Stomach (tissue), 4 donors: Measurements from ENCODE around the gene EPDR1.

ENCODE experiments used
- CTCF ChIP-seq, 7 experiments: fragments of 450-650 bp in 4 of 7; fragments of 200-600 bp in 3 of 7; sonication (generic) in 3 of 7; IDR thresholded peaks; one replicate each; pipeline ENCODE4 v1.5.1; 2016 to 2019; ENCODE audit warnings: antibody characterized with exemption in 7 of 7, control low read depth in 2 of 7, mild to moderate bottlenecking in 1 of 7
- EP300 ChIP-seq: sonication (generic); formaldehyde crosslinking; IDR thresholded peaks from one replicate; pipeline ENCODE4 v1.6.1; 2017; ENCODE audit warnings: antibody characterized with exemption
- POLR2A ChIP-seq, 4 donors: fragments of 450-650 bp; IDR thresholded peaks; one replicate each; pipeline ENCODE4 v1.6.1; 2016; ENCODE audit warnings: antibody characterized with exemption in 4 of 4, control low read depth in 2 of 4, mild to moderate bottlenecking in 1 of 4, moderate library complexity in 1 of 4
- POLR2AphosphoS5 ChIP-seq, 3 donors: sonication (generic); formaldehyde crosslinking; IDR thresholded peaks; one replicate each; pipeline ENCODE4 v1.6.1; 2016; ENCODE audit warnings: antibody characterized with exemption in 3 of 3

DNA sequence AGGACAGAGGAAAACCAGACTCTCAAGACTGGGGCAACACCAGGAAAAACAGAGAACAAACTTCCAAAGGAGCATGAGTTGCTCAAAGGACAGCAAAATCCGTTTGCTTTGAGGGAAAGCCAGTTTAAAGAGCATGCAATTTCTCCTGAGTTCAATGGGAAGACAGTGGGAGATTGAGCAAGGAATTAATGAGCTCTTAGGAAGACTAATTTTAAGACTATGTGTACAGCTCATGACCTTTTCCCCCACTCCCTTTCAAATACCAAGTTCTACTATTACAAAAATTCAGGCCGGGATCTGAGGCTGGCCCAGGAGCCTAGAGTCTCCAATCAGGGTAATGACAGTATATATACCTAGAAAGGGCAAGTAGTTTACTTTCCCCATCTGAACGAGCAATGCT, 79.2 kb downstream of the EPDR1 start:
- TF ChIP-seq POLR2AphosphoS5 (IDR thresholded peaks at IDR 0.05) (no peak), EP300 (no peak), POLR2A (IDR thresholded peaks at IDR 0.05) (no peak), CTCF (IDR thresholded peaks at IDR 0.05) (no peak)
